ENCODE results near the gene ARRB2. TPM values are rescaled to one million over a fixed set of nuclear protein-coding genes. Genes with fewer than 3 reads are reported as not detected.

The ARRB2 gene
- total and polyA plus RNA-seq, 2 of the 4 experiments (the other 2 are of a cell fraction): 3.9 to 10.6 TPM

DNA sequence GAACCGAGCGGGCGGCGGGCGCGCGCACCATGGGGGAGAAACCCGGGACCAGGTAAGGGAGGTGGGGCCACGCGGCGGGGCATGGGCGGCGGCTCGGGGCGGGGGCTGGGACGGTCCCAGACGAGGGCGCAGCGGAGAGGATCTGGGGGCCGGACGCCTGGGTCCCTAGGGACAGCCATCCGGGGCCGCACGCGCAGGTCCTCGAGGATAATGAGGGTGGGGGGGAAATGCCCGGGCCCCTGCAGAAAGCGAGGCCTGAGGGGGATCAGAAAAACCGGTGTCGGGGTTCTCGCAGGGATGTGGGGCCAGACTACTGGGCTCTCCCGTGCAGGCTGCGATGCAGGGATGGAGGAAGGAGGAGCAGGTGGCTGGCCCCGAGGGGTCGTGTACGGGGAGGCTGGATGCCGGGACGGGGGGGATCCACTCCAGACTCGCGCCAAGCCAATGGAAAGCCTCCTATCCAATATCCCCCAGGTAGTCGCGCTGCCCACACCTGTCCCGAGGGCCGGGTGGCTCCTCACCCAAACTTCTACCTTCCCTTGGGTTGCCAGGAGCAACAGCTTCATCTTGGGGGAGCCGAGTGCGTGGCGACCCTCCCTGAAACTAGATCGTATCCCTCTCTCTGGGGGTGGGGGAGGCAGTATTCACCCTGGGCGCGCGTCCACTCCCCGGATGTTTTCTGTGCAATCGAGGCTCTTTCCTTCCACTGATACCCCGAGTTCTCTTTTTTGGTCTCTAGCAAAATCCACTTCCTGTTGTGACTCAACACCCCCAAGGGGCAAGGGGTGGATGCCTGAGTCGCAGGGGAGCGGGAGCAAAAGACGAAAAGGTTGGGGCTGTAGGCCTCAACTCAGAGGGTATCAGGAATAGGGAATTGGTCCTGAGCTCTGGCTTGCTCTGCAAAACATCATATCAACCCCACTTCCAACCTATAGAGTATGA, 532 bp downstream of the ARRB2 start:
- H4K8ac ChIP-seq (ENCODE audit: low read depth in 2 of 2, low read length in 2 of 2): peak overlapping the region in 1 of 2 experiments; percentile 14; a peak in 1 of 4 replicates
- H3K36me3 ChIP-seq (ENCODE audit: control insufficient read depth, insufficient read depth, low read length): no peaks in the 10 kb centered on the region
- peak overlapping the region; percentile 59; the same call in 1 of the 2 replicates for H3K23ac ChIP-seq (ENCODE audit: low read depth, low read length)
- no peak for TF ChIP-seq SMC3 (IDR thresholded peaks at IDR 0.05; ENCODE audit: low read depth, low read length)
- H4K91ac ChIP-seq (ENCODE audit: insufficient read depth, low read depth, low read length): no peak overlapping the region; the same call in 1 of the 2 replicates
- peaks cover 9% of the 10 kb centered on the region for H3K4me1 ChIP-seq (ENCODE audit: control insufficient read depth, insufficient read depth, low read length)
- no peaks in the 10 kb centered on the region for H3K9me3 ChIP-seq (ENCODE audit: control insufficient read depth, insufficient read depth, low read length)
- peak overlapping the region; percentile 25 for H3K56ac ChIP-seq (ENCODE audit: extremely low read depth, insufficient read depth, low read length)
- no peaks in the 10 kb centered on the region for H3K27me3 ChIP-seq (ENCODE audit: control insufficient read depth, insufficient read depth, low read length)
- POLR2A ChIA-PET (ENCODE audit: unreplicated experiment): no interaction called here
- peak overlapping the region; percentile 88 for H2AFZ ChIP-seq (replicated peaks; ENCODE audit: low read length, poor library complexity)
- WGBS, 2 experiments (ENCODE audit: extremely low coverage in 2 of 2, insufficient read length in 1 of 2): 1% methylated on average over 14 of the region's 57 CpGs; no CpG with 5 or more reads in 1 of the 2 experiments
- dilution Hi-C loops (cut with HindIII; ENCODE audit: low sequenced_read_pairs, unreplicated experiment): no loop called here
- CTCF ChIA-PET: interaction anchor here (0.6 kb wide), 2 partner anchors 42 to 110 kb away, joined by 3 read pairs; no protein-coding TSS in a partner anchor
- H3K27ac ChIP-seq (ENCODE audit: insufficient read depth, low read length): no peak overlapping the region; the same call in 1 of the 2 replicates
- peaks cover 4% of the 10 kb centered on the region; the same call in 1 of the 2 replicates for H4K20me1 ChIP-seq (ENCODE audit: insufficient read depth, low read length)
- H3K14ac ChIP-seq (replicated peaks; ENCODE audit: low read depth, low read length): no peak overlapping the region
- H2AK5ac ChIP-seq (ENCODE audit: low read depth, low read length): peak overlapping the region; percentile 12; the same call in 1 of the 2 replicates
- DNase-seq: no peak
- no TSS peak for BruUV-seq (replicated peaks)
- H2BK15ac ChIP-seq (ENCODE audit: low read depth, low read length): no peak overlapping the region
- ATAC-seq (ENCODE audit: low read depth): peak; percentile 2; the same call in 1 of the 2 replicates
- H3K79me1 ChIP-seq (ENCODE audit: low read depth in 1 of 2, low read length in 2 of 2): peaks cover 3% of the 10 kb centered on the region in 2 experiments; a peak in 3 of 4 replicates
- H4K5ac ChIP-seq (ENCODE audit: low read depth, low read length): no peak overlapping the region
- in situ Hi-C loops (cut with MboI; ENCODE audit: low sequenced_read_pairs): loop anchor here (10.0 kb wide), 1 partner anchor 174 kb away; no protein-coding TSS in a partner anchor
- H3K4ac ChIP-seq (ENCODE audit: low read depth, low read length): no peak overlapping the region
- H2BK5ac ChIP-seq (ENCODE audit: low read depth, low read length, poor library complexity, severe bottlenecking): no peak overlapping the region
- peak overlapping the region; percentile 70 for H3K4me2 ChIP-seq (ENCODE audit: low read depth, low read length)
- H2AK9ac ChIP-seq (replicated peaks; ENCODE audit: low read depth, low read length, poor library complexity): peak overlapping the region; percentile 80
- peak overlapping the region; percentile 49 for H3K4me3 ChIP-seq (ENCODE audit: insufficient read depth, low read depth, low read length)
- H2BK120ac ChIP-seq (ENCODE audit: low read depth, low read length): no peak overlapping the region
- peaks cover 9% of the 10 kb centered on the region for H3K9me1 ChIP-seq (ENCODE audit: insufficient read depth, low read length)
- no peak overlapping the region for H3K18ac ChIP-seq (ENCODE audit: low read depth, low read length)
- intact Hi-C loops (cut with micrococcal nuclease): loop anchor here (1.0 kb wide), 2 partner anchors 79 to 178 kb away; no protein-coding TSS in a partner anchor
- no peak overlapping the region for H2BK20ac ChIP-seq (ENCODE audit: low read depth, low read length)
- peak overlapping the region; percentile 47 for H3K9ac ChIP-seq (ENCODE audit: low read depth, low read length)
